ENCODE results near the gene TICAM2. TPM values are rescaled to one million over a fixed set of nuclear protein-coding genes. Genes with fewer than 3 reads are reported as not detected.

TICAM2 gene
- total RNA-seq, 2 donors from 2014 or later: 1.9 TPM

- TF ChIP-seq POLR2A (IDR thresholded peaks at IDR 0.05) (no peak), POLR2AphosphoS5 (IDR thresholded peaks at IDR 0.05) (no peak)
- TF ChIP-seq, protein P1, sequence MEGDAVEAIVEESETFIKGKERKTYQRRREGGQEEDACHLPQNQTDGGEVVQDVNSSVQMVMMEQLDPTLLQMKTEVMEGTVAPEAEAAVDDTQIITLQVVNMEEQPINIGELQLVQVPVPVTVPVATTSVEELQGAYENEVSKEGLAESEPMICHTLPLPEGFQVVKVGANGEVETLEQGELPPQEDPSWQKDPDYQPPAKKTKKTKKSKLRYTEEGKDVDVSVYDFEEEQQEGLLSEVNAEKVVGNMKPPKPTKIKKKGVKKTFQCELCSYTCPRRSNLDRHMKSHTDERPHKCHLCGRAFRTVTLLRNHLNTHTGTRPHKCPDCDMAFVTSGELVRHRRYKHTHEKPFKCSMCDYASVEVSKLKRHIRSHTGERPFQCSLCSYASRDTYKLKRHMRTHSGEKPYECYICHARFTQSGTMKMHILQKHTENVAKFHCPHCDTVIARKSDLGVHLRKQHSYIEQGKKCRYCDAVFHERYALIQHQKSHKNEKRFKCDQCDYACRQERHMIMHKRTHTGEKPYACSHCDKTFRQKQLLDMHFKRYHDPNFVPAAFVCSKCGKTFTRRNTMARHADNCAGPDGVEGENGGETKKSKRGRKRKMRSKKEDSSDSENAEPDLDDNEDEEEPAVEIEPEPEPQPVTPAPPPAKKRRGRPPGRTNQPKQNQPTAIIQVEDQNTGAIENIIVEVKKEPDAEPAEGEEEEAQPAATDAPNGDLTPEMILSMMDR (IDR thresholded peaks at IDR 0.05): no peak
- H3K9me3 ChIP-seq: no peaks in the 10 kb centered on the region
- intact Hi-C loops (cut with DNase I): no loop called here
- H3K4me1 ChIP-seq (replicated peaks): no peaks in the 10 kb centered on the region
- no peaks in the 10 kb centered on the region for H3K27me3 ChIP-seq (replicated peaks; ENCODE audit: insufficient read depth)
- H3K36me3 ChIP-seq: no peaks in the 10 kb centered on the region
- no peak overlapping the region for H3K4me3 ChIP-seq
- peak overlapping the region; percentile 71 to 75 for H3K27ac ChIP-seq
- no peak for DNase-seq (ENCODE audit: low spot score)
These were observed 42.8 kb downstream of the TICAM2 start for GRCh38 chr5:115559524-115559923.

- intact Hi-C loops (cut with DNase I): no loop called here
- Histone ChIP-seq H3K27ac (peak overlapping the region; percentile 71 to 75), H3K4me1 (replicated peaks) (no peaks in the 10 kb centered on the region), H3K4me3 (no peak overlapping the region), H3K9me3 (no peaks in the 10 kb centered on the region), H3K27me3 (replicated peaks; ENCODE audit: insufficient read depth) (no peaks in the 10 kb centered on the region), H3K36me3 (no peaks in the 10 kb centered on the region)
- TF ChIP-seq POLR2AphosphoS5 (IDR thresholded peaks at IDR 0.05): peak; percentile 81
- TF ChIP-seq, protein P1 (IDR thresholded peaks at IDR 0.05): no peak
- no peak for TF ChIP-seq POLR2A (IDR thresholded peaks at IDR 0.05)
- 16% methylated on average over 4 of the region's 4 CpGs for WGBS
- peak; percentile 75 for DNase-seq (ENCODE audit: low spot score)
These were observed 43.8 kb downstream of the TICAM2 start for GRCh38 chr5:115558388-115558956.

DNA sequence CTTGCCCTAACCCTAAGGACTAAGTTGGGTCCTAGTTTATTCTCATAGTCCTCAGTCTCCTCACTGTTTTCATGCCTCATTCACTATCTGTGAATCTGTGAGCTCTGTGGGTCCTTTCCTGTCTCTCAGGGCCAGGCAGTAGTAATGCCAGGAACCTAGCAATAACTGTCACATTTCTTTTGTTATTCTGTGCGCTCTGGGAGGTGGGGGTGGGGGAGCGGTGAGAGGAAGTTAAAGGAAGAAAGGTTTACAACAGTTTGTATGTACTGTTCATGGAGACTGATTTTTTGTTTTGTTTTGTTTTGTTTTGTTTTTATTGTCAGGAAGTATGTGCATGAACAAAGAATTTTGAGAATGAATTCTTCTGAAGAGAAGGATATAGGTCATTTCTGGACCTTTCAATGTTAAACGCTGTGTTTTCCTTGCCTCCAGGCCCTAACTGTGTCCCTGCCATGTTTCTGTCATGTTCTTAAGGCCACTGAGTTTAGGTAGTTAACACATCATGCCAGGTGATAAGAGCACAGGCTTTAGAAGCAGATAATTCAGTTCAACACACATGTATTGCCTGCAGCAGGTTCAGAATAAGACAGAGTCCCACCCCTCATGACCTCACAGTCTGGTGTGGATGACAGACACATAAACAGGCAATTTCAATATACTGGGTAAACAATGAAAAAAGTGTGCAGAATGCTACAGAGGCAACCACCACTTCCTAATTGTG lies 44.5 kb downstream of the TICAM2 start:
- no peaks in the 10 kb centered on the region for H3K36me3 ChIP-seq
- WGBS: 15% methylated on average over 3 of the region's 3 CpGs
- no peaks in the 10 kb centered on the region for H3K27me3 ChIP-seq (replicated peaks; ENCODE audit: insufficient read depth)
- no peak overlapping the region for H3K4me3 ChIP-seq
- DNase-seq (ENCODE audit: low spot score): peak; percentile 59
- no peaks in the 10 kb centered on the region for H3K4me1 ChIP-seq (replicated peaks)
- TF ChIP-seq, protein P1 (IDR thresholded peaks at IDR 0.05): no peak
- H3K9me3 ChIP-seq: no peaks in the 10 kb centered on the region
- intact Hi-C loops (cut with DNase I): no loop called here
- peak overlapping the region; percentile 71 to 75 for H3K27ac ChIP-seq

DNA sequence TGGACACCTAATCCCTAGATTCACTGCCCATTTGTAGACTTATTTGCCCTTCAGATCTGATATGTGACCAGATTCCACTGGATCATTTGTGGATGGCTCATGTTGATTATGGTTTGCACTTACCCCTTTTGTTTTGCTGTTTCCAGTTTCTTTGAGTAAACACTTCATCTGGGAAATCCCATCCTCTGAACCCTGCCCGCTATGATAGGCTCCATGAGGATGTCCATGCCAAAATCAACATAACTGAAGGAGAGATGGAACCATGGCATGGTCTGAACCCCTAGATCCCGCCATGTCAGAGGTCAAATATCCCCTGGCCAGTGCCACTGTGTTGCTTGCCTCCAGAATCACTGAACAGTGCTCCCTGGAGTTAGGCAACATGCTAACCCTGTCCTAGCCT lies 46.0 kb downstream of the TICAM2 start:
- DNase-seq (ENCODE audit: low spot score): no peak
- Histone ChIP-seq H3K36me3 (no peaks in the 10 kb centered on the region), H3K27me3 (replicated peaks; ENCODE audit: insufficient read depth) (no peaks in the 10 kb centered on the region), H3K27ac (peak overlapping the region in 1 of 2 donors; percentile 75), H3K9me3 (no peaks in the 10 kb centered on the region), H3K4me1 (replicated peaks) (no peaks in the 10 kb centered on the region), H3K4me3 (no peak overlapping the region)
- intact Hi-C loops (cut with DNase I): no loop called here
- TF ChIP-seq, protein P1 (IDR thresholded peaks at IDR 0.05): no peak
- TF ChIP-seq POLR2AphosphoS5 (IDR thresholded peaks at IDR 0.05) (no peak), POLR2A (IDR thresholded peaks at IDR 0.05) (no peak)
- 94% methylated on average over 2 of the region's 2 CpGs for WGBS

DNA sequence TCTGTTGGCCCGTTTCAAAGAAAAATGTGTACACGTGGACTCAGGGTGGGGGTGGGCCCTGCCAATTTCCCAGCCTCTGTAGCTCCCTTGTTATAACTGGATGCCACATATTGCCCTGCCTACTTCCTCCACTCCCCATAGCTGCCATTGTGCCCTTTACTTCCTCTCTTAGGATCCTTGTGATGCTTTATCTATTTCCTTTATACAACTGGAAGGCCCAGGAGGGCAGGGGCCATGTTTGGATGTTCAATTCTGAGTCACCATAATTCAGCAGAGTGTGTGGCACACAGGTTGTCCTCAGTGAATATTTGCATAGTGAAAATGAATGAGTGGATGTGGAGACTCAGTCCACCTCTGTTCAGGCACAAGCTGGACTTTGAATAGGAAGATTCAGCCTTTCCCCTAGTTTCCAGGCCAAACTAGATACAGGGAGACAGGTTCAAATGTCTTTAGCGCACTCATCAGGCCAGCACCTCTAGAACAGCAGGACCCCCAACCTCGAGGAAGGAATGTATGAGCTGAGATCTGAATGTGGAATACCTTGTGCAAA lies 47.1 kb downstream of the TICAM2 start:
- Histone ChIP-seq H3K27me3 (replicated peaks; ENCODE audit: insufficient read depth) (no peaks in the 10 kb centered on the region), H3K4me3 (no peak overlapping the region), H3K9me3 (no peaks in the 10 kb centered on the region), H3K36me3 (no peaks in the 10 kb centered on the region), H3K27ac (no peak overlapping the region), H3K4me1 (replicated peaks) (no peaks in the 10 kb centered on the region)
- DNase-seq (ENCODE audit: low spot score): no peak
- no peak for TF ChIP-seq POLR2A (IDR thresholded peaks at IDR 0.05)
- TF ChIP-seq, protein P1 (IDR thresholded peaks at IDR 0.05): no peak
- 85% methylated on average over 4 of the region's 4 CpGs for WGBS
- intact Hi-C loops (cut with DNase I): no loop called here
